Activated T-cell treated with anti-CD3 and anti-CD28 coated beads for 24 hours (primary cell): ENCODE measurements around the gene LCN2.

Source experiments
- DNase-seq: peaks from one replicate; pipeline ENCODE4 v3.0.0-alpha.2; 2020; ENCODE audit warnings: low read depth

LCN2 gene

DNA sequence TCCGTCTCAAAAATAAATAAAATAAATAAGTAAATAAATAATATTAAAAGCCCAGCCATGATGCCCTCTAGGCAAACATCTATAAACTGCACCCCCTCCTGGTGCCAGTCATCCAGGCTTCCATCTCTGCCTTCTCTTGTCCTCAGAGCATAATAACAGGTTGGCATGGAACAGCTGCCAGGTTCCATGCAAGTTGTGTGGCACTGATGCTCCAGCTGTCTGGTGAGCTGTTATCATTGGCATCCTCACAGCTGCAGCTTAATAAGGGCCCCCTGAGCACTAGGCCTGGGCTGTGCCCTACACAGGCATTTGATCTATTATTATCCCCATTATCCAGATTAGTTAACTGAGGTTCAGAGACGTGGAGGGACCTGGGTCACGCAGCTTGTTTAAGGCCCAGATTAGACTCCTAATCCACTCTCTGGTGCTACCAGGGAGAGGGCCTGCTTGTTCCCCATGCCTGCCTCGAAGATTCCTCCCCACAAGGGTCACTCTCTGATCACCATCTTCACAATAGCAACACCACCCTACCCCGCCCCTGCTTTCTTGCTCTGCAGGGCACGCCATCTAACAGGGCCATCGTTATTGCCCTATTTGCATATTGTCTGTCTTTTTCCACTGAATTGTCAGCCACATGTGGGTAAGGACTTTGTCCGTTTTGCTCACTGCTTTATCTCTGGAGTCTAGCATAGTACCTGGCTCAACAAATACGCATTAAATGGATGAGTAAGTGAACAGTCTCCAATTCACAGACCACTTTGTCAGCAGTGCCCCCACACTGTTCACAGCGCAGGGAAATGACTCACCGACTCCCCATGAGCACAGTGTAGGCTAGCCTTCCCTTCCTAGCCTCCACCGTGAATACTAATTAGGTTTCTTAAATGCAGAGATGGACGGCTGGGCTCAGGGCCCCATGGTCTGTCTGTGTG is 52.5 kb downstream of the LCN2 start:
- DNase-seq: no peak

DNA sequence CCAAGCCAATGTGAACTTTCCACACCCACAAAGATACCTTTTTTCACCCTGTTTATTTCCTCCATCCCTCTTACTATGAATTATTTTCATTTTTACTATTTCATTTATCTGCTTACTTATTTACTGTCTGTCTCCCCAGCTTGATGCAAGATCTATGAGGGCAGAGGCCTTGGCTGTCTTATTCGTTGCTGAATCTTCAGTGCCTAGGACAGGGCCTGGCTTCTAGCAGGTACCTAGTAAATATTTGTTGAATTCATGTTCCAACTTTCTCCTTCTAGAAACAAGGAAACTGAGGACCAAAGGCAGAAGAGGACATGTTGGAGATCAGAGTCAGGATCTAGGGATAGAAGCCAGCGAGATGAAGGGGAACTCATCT is 53.4 kb downstream of the LCN2 start:
- no peak for DNase-seq
